ENCODE results near the gene CFAP47. TPM values are rescaled to one million over a fixed set of nuclear protein-coding genes. Genes with fewer than 3 reads are reported as not detected.

CFAP47 gene
- total RNA-seq, 4 donors from 2014 or later, result 0.03 TPM; not detected in 3

GRCh38 chrX:36407836-36408235 lies 488.3 kb downstream of the CFAP47 start:
- DNase-seq (ENCODE audit: low spot score in 2 of 2), result no peak
- WGBS, 2 donors, result 35 to 53% methylated on average over 8 of the region's 8 CpGs
- TF ChIP-seq POLR2A (IDR thresholded peaks at IDR 0.05) (no peak), CTCF (IDR thresholded peaks at IDR 0.05) (no peak)
- no peak overlapping the region for H3K4me3 ChIP-seq (ENCODE audit: low read depth, poor library complexity, severe bottlenecking)
- intact Hi-C loops (cut with DNase I; ENCODE audit: low total_unique reads), result no loop called here

GRCh38 chrX:36414056-36414455 lies 494.5 kb downstream of the CFAP47 start:
- no peak overlapping the region for H3K4me3 ChIP-seq (ENCODE audit: low read depth, poor library complexity, severe bottlenecking)
- DNase-seq (ENCODE audit: low spot score in 2 of 2), result no peak
- 94 to 96% methylated on average over 2 of the region's 2 CpGs for WGBS, 2 donors
- intact Hi-C loops (cut with DNase I; ENCODE audit: low total_unique reads), result no loop called here
- TF ChIP-seq CTCF (IDR thresholded peaks at IDR 0.05) (no peak), POLR2A (IDR thresholded peaks at IDR 0.05) (no peak)

- intact Hi-C loops (cut with DNase I; ENCODE audit: low total_unique reads), result no loop called here
- no peak overlapping the region for H3K4me3 ChIP-seq (ENCODE audit: low read depth, poor library complexity, severe bottlenecking)
- TF ChIP-seq POLR2A (IDR thresholded peaks at IDR 0.05) (no peak), CTCF (IDR thresholded peaks at IDR 0.05) (no peak)
- WGBS, 2 donors, result 67 to 100% methylated on average over 1 of the region's 1 CpG
- no peak for DNase-seq (ENCODE audit: low spot score in 2 of 2)
Observed at GRCh38 chrX:36422368-36422767, 502.8 kb downstream of the CFAP47 start.

- TF ChIP-seq POLR2A (IDR thresholded peaks at IDR 0.05) (no peak), CTCF (IDR thresholded peaks at IDR 0.05) (no peak)
- intact Hi-C loops (cut with DNase I; ENCODE audit: low total_unique reads), result no loop called here
- no peak for DNase-seq (ENCODE audit: low spot score in 2 of 2)
- no peak overlapping the region for H3K4me3 ChIP-seq (ENCODE audit: low read depth, poor library complexity, severe bottlenecking)
- 72% methylated on average over 3 of the region's 3 CpGs for WGBS, 2 donors
Observed at GRCh38 chrX:36431819-36432218, 512.3 kb downstream of the CFAP47 start.

- no peak for DNase-seq (ENCODE audit: low spot score in 2 of 2)
- WGBS, 2 donors, result 78 to 79% methylated on average over 1 of the region's 1 CpG
- intact Hi-C loops (cut with DNase I; ENCODE audit: low total_unique reads), result no loop called here
- no peak for TF ChIP-seq CTCF (IDR thresholded peaks at IDR 0.05)
- no peak for TF ChIP-seq POLR2A (IDR thresholded peaks at IDR 0.05)
- no peak overlapping the region for H3K4me3 ChIP-seq (ENCODE audit: low read depth, poor library complexity, severe bottlenecking)
Observed at GRCh38 chrX:36434522-36434921, 515.0 kb downstream of the CFAP47 start.

Other genes with a start within 250 kb of the CFAP47 start
- not detected for gene MAGEB16, start 121.4 kb upstream of the CFAP47 start, total RNA-seq